ENCODE data around the gene ST3GAL2. TPM values are rescaled to one million over a fixed set of nuclear protein-coding genes. Genes with fewer than 3 reads are reported as not detected.

Gene ST3GAL2
- total and polyA plus RNA-seq, 9 of the 15 experiments (the other 6 are each of a cell fraction or from before 2014, with no cell fraction given), result 1.5 to 108 (median 34.3) TPM

DNA sequence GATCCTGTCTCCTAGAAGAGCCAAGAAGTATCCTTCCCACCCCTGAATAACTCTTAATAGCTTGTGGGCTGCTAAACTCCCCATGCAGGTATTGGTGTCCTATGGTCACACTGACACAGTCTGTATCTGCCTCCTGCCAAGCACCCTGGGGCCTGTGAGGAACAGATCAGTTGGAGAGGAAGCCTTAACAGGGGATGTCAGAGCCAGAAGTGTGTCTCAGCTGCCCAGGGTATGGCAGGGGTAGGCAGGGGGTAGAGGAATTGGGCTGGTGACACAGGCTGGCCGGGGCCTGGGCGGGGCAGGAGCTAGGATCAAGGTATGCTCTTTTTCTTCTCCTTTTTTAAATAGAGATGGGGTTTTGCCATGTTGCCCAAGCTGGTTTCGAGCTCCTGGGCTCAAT, 47.5 kb downstream of the ST3GAL2 start:
- peaks cover 90% of the 10 kb centered on the region for H3K36me3 ChIP-seq (ENCODE audit: control insufficient read depth, insufficient read depth, low read length)
- FAIRE-seq, result no peak
- peak overlapping the region in 1 of 2 experiments; percentile 43; a peak in 1 of 4 replicates for H3K9ac ChIP-seq (ENCODE audit: insufficient read depth in 1 of 2, low read depth in 2 of 2, low read length in 2 of 2)
- no peak overlapping the region for H2AFZ ChIP-seq (ENCODE audit: low read depth, low read length)
- no peak for ATAC-seq
- TF ChIP-seq, protein P1, sequence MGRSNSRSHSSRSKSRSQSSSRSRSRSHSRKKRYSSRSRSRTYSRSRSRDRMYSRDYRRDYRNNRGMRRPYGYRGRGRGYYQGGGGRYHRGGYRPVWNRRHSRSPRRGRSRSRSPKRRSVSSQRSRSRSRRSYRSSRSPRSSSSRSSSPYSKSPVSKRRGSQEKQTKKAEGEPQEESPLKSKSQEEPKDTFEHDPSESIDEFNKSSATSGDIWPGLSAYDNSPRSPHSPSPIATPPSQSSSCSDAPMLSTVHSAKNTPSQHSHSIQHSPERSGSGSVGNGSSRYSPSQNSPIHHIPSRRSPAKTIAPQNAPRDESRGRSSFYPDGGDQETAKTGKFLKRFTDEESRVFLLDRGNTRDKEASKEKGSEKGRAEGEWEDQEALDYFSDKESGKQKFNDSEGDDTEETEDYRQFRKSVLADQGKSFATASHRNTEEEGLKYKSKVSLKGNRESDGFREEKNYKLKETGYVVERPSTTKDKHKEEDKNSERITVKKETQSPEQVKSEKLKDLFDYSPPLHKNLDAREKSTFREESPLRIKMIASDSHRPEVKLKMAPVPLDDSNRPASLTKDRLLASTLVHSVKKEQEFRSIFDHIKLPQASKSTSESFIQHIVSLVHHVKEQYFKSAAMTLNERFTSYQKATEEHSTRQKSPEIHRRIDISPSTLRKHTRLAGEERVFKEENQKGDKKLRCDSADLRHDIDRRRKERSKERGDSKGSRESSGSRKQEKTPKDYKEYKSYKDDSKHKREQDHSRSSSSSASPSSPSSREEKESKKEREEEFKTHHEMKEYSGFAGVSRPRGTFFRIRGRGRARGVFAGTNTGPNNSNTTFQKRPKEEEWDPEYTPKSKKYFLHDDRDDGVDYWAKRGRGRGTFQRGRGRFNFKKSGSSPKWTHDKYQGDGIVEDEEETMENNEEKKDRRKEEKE (IDR thresholded peaks at IDR 0.05; ENCODE audit: borderline replicate concordance in 1 of 2, control insufficient read depth in 1 of 2, low read depth in 2 of 2, low read length in 1 of 2), result no peak
- TF ChIP-seq NFIX (CRISPR knock-in tag; IDR thresholded peaks at IDR 0.05; ENCODE audit: low read depth) (no peak), ZNF699 (CRISPR knock-in tag; IDR thresholded peaks at IDR 0.05; ENCODE audit: insufficient replicate concordance) (no peak), ZNF282 (CRISPR knock-in tag; IDR thresholded peaks at IDR 0.05) (no peak), HLTF (IDR thresholded peaks at IDR 0.05) (no peak), ETS2 (tag; IDR thresholded peaks at IDR 0.05; ENCODE audit: borderline replicate concordance, poor library complexity, severe bottlenecking) (no peak), TBL1XR1 (IDR thresholded peaks at IDR 0.05; ENCODE audit: low read length in 2 of 2) (no peak)
- TF ChIP-seq, protein P2, sequence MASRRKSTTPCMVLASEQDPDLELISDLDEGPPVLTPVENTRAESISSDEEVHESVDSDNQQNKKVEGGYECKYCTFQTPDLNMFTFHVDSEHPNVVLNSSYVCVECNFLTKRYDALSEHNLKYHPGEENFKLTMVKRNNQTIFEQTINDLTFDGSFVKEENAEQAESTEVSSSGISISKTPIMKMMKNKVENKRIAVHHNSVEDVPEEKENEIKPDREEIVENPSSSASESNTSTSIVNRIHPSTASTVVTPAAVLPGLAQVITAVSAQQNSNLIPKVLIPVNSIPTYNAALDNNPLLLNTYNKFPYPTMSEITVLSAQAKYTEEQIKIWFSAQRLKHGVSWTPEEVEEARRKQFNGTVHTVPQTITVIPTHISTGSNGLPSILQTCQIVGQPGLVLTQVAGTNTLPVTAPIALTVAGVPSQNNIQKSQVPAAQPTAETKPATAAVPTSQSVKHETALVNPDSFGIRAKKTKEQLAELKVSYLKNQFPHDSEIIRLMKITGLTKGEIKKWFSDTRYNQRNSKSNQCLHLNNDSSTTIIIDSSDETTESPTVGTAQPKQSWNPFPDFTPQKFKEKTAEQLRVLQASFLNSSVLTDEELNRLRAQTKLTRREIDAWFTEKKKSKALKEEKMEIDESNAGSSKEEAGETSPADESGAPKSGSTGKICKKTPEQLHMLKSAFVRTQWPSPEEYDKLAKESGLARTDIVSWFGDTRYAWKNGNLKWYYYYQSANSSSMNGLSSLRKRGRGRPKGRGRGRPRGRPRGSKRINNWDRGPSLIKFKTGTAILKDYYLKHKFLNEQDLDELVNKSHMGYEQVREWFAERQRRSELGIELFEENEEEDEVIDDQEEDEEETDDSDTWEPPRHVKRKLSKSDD (conservative IDR thresholded peaks at IDR 0.05; ENCODE audit: low read length), result no peak
- TF ChIP-seq, protein P3, sequence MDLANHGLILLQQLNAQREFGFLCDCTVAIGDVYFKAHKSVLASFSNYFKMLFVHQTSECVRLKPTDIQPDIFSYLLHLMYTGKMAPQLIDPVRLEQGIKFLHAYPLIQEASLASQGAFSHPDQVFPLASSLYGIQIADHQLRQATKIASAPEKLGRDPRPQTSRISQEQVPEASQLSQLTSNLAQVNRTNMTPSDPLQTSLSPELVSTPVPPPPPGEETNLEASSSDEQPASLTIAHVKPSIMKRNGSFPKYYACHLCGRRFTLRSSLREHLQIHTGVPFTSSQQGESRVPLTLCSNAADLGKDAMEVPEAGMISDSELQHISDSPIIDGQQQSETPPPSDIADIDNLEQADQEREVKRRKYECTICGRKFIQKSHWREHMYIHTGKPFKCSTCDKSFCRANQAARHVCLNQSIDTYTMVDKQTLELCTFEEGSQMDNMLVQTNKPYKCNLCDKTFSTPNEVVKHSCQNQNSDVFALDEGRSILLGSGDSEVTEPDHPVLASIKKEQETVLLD (IDR thresholded peaks at IDR 0.05), result no peak
- TF ChIP-seq, protein P4, sequence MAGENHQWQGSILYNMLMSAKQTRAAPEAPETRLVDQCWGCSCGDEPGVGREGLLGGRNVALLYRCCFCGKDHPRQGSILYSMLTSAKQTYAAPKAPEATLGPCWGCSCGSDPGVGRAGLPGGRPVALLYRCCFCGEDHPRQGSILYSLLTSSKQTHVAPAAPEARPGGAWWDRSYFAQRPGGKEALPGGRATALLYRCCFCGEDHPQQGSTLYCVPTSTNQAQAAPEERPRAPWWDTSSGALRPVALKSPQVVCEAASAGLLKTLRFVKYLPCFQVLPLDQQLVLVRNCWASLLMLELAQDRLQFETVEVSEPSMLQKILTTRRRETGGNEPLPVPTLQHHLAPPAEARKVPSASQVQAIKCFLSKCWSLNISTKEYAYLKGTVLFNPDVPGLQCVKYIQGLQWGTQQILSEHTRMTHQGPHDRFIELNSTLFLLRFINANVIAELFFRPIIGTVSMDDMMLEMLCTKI (IDR thresholded peaks at IDR 0.05; ENCODE audit: partially characterized antibody), result no peak
- peaks cover 2% of the 10 kb centered on the region for H3K9me1 ChIP-seq (ENCODE audit: control insufficient read depth, insufficient read depth, low read length)
- WGBS (ENCODE audit: insufficient coverage, low coverage, missing lambda C conversion rate), result 92% methylated on average over 3 of the region's 3 CpGs
- in situ Hi-C loops (cut with MboI) (loop anchor here (10.0 kb wide), 1 partner anchor 73 kb away; no protein-coding TSS in a partner anchor), intact Hi-C loops (cut with micrococcal nuclease) (no loop called here)
- CTCF ChIA-PET (ENCODE audit: low intra/inter-chr PET ratio), result no interaction called here
- H3K27me3 ChIP-seq (ENCODE audit: control insufficient read depth in 2 of 2, insufficient read depth in 2 of 2, low read length in 2 of 2), result no peaks in the 10 kb centered on the region
- BruUV-seq (replicated peaks), result no TSS peak
- peaks cover 38% of the 10 kb centered on the region for H3K79me2 ChIP-seq (ENCODE audit: control insufficient read depth, insufficient read depth, low read length)
- H3K4me1 ChIP-seq (replicated peaks in 1 of 2; ENCODE audit: control insufficient read depth in 2 of 2, insufficient read depth in 2 of 2, low read length in 2 of 2), result peaks cover 5 to 18% of the 10 kb centered on the region in 2 experiments
- H4K20me1 ChIP-seq (replicated peaks; ENCODE audit: control insufficient read depth, insufficient read depth, low read length), result peaks cover 10% of the 10 kb centered on the region; the same call in 1 of the 2 replicates
- no peak overlapping the region for H3K4me3 ChIP-seq
- no peak overlapping the region for H3K4me2 ChIP-seq (ENCODE audit: insufficient read depth, low read length)
- no peak overlapping the region for H3K27ac ChIP-seq (ENCODE audit: extremely low read depth, low read depth, low read length)
- DNase-seq (ENCODE audit: extremely low read depth in 1 of 4, low spot score in 3 of 4), result no peak
- POLR2A ChIA-PET, result interaction anchor here (0.6 to 1.2 kb wide), 5 partner anchors 11 to 86 kb away, joined by 3 to 4 read pairs (median 3); no protein-coding TSS in a partner anchor
- no peaks in the 10 kb centered on the region for H3K9me3 ChIP-seq (replicated peaks; ENCODE audit: control insufficient read depth, insufficient read depth, low read depth, low read length)

Measured in K562 (cell line).